Heart left ventricle (tissue), 16 donors: ENCODE results near the gene RNASE4. TPM values are rescaled to one million over a fixed set of nuclear protein-coding genes. Genes with fewer than 3 reads are reported as not detected.

Experiments used
- ATAC-seq, 4 donors: fragments of 200-7000 bp; cut with Tn5 transposase; one replicate each; pipeline ENCODE4 v1.9.1; 2020 to 2022; ENCODE audit warnings: moderate library complexity in 4 of 4, mild to moderate bottlenecking in 3 of 4, moderate number of reproducible peaks in 1 of 4
- DNase-seq, 5 donors: peaks; one replicate each; pipeline ENCODE4 v3.0.0-alpha.2; 2020
- H3K27ac ChIP-seq, 12 donors: fragments of 200-600 bp; sonication (generic) in 4 of 12; one replicate each; pipeline versions ENCODE4 v1.5.0 to v1.8.0; 2016 to 2022; ENCODE audit warnings: mild to moderate bottlenecking in 2 of 12
- H3K27me3 ChIP-seq, 9 donors: fragments of 200-600 bp; sonication (generic) in 2 of 9; one replicate each; pipeline versions ENCODE4 v1.5.1 to v1.8.0; 2016 to 2022; ENCODE audit warnings: mild to moderate bottlenecking in 3 of 9
- H3K36me3 ChIP-seq, 9 donors: fragments of 200-600 bp; sonication (generic) in 2 of 9; one replicate each; pipeline versions ENCODE4 v1.5.0 to v1.8.0; 2018 to 2022; ENCODE audit warnings: mild to moderate bottlenecking in 2 of 9
- H3K4me1 ChIP-seq, 12 donors: fragments of 200-600 bp; sonication (generic) in 4 of 12; one replicate each; pipeline versions ENCODE4 v1.5.0 to v1.8.0; 2016 to 2022; ENCODE audit warnings: mild to moderate bottlenecking in 3 of 12
- H3K4me3 ChIP-seq, 12 donors: fragments of 200-600 bp; sonication (generic) in 4 of 12; one replicate each; pipeline versions ENCODE4 v1.5.0 to v1.8.0; 2017 to 2022; ENCODE audit warnings: mild to moderate bottlenecking in 9 of 12, moderate library complexity in 4 of 12
- H3K9me3 ChIP-seq, 12 donors: fragments of 200-600 bp; sonication (generic) in 4 of 12; one replicate each; pipeline versions ENCODE4 v1.5.0 to v1.8.0; 2016 to 2022; ENCODE audit warnings: mild to moderate bottlenecking in 1 of 12
- CTCF ChIP-seq, 12 donors: fragments of 200-600 bp; sonication (generic) in 4 of 12; IDR thresholded peaks; one replicate each; pipeline versions ENCODE4 v1.5.0 to v1.8.0; 2018 to 2022; ENCODE audit warnings: antibody characterized with exemption in 12 of 12, mild to moderate bottlenecking in 5 of 12
- POLR2A ChIP-seq, 2 donors: fragments of 450-650 bp; IDR thresholded peaks; one replicate each; pipeline ENCODE4 v1.6.1; 2017; ENCODE audit warnings: antibody characterized with exemption in 2 of 2, mild to moderate bottlenecking in 2 of 2, moderate library complexity in 2 of 2
- WGBS, 4 donors: extraction: QIAGEN DNeasy Blood & Tissue Kit in 2 of 4; methylation state at CpG; one replicate each; pipeline versions ENCODE4 v1.1.5 to v1.1.7; 2013 to 2018; 5-methylcytosine and 5-hydroxymethylcytosine counted together
- intact Hi-C, 10 donors: fragments of 100-400 bp; cut with DNase I; formaldehyde crosslinking; loops; one replicate each; pipeline versions ENCODE4 v1.11.1 to v1.14.2; 2022
- polyA plus RNA-seq, 2 donors: library from polyadenylated mRNA; stranded (reverse); fragments of 200-250 nt; gene quantifications; one replicate each; pipeline ENCODE4 v1.2.3, GENCODE V29; 2013
- total RNA-seq, 9 donors: library from RNA; depleted of rRNA in 2 of 9; stranded (reverse); fragments of >200 nt in 2 of 9; fragmentation: NEBNext Ultra II Directional in 3 of 9; extraction: Animal tissue kit (Norgen Biotek cat#: 25700) in 3 of 9; gene quantifications; one replicate each; pipeline versions ENCODE4 v1.1.0 to v1.2.4, GENCODE V29; 2016 to 2023
- donor health status: ischemic (EF 13 %, LVEDD 7.1; RV severe dilation, severe dysfunction).
- donor health status: healthy with polysubstance abuse.
- donor health status: DM: no; HTN: yes; CAD: no.
- donor health status: DM: no; HTN: no; CAD: no.
- donor health status: ischemic (EF 25% LVEDD 6.9; RV normal size, moderate dysfunction).
- donor health status: ischemic (EF 25% LVEDD 5.7; RV mildly dilated, moderate dysfunction).
- donor health status: healthy.
- donor health status: DM: yes; HTN: yes; CAD: no.
- donor health status: ischemic (EF 35%, LVEDD 5.7; RV mildly dilated, moderate dysfunction).
- donor health status: nonischemic (EF 11% LVEDD 7.7; RV severe dilation, severe dysfunction).
- donor health status: DM: yes; HTN: yes; CAD: no.
- donor health status: PGD.
- donor health status: ischemic (EF 29% LVEDD 5.4; RV normal size, mild dysfunction).
- donor health status: nonischemic (EF 23%, LVEDD 6.1; RV moderate dilation, normal function).

The RNASE4 gene
- total and polyA plus RNA-seq, 11 donors = 4.7 to 22.2 (median 8.2) TPM

GRCh38 chr14:20656274-20656673 lies 28.1 kb upstream of the RNASE4 start:
- Histone ChIP-seq H3K9me3 (no peaks in the 10 kb centered on the region), H3K36me3 (no peaks in the 10 kb centered on the region), H3K4me1 (peaks cover 0 to 4% (median 0%) of the 10 kb centered on the region in 12 donors), H3K27ac (no peak overlapping the region), H3K27me3 (peaks cover 36 to 95% (median 80%) of the 10 kb centered on the region in 9 donors), H3K4me3 (no peak overlapping the region)
- WGBS, 4 donors = 64 to 79% (median 73%) methylated on average over 4 of the region's 4 CpGs
- TF ChIP-seq POLR2A (IDR thresholded peaks at IDR 0.05) (no peak), CTCF (IDR thresholded peaks at IDR 0.05) (no peak)
- no peak for DNase-seq
- ATAC-seq = no peak
- intact Hi-C loops = no loop called here

DNA sequence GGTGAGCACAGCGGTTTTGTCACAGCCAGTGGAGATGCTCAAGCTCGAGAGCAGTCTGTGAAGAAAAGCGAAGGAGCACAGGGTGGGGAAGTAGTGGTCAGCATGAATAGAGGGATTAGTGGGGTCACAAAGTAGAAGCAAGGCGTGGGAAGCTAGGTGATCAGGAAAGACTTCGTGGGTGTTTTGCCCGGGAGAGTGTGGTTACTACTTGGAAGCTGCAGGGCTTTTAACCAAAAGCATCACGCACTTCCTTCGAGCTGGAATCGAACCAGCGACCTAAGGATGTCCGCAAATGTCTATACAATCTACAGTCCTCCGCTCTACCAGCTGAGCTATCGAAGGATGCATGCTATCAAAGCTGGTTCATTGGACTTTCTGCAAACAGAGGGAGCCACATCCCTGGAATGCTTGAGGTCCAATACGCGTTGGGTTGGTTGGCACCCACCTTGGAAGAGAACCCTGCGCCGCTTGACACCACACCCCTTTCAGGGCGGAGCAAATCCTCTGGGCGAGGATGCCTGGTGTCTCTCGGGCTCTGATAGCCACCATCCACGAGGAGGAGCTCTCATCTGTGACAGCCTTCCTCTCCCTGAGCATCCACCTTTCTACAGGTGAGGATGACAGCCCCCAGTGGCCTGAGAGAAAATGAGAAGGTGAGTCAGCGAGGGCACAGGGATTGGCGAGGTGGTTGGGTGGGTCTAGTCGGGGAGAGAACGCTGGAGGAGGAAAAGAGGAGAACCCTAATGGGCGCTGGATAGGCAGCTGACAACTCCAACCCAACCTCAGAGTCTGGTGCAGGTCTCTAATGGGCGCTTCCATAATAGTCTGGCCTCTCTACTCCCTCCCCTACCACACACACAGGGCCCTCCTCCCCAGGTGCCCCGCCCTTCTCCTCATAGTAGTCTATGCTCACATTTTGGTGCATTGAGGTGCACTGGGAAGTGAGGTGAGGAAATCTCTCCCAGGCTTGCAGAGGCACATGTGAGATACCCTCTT lies 26.8 kb upstream of the RNASE4 start:
- 18 to 42% (median 20%) methylated on average over 21 to 28 of the region's 28 CpGs for WGBS, 4 donors
- Histone ChIP-seq H3K4me1 (peaks cover 0 to 4% (median 0%) of the 10 kb centered on the region in 12 donors), H3K9me3 (no peaks in the 10 kb centered on the region), H3K27ac (no peak overlapping the region), H3K4me3 (no peak overlapping the region), H3K27me3 (peaks cover 28 to 94% (median 68%) of the 10 kb centered on the region in 9 donors), H3K36me3 (no peaks in the 10 kb centered on the region)
- DNase-seq = no peak
- intact Hi-C loops = loop anchor here in 1 of 10 donors (2.0 kb wide), 1 partner anchor 33 kb away; no protein-coding TSS in a partner anchor
- ATAC-seq = no peak
- TF ChIP-seq POLR2A (IDR thresholded peaks at IDR 0.05) (no peak), CTCF (IDR thresholded peaks at IDR 0.05) (no peak)

DNA sequence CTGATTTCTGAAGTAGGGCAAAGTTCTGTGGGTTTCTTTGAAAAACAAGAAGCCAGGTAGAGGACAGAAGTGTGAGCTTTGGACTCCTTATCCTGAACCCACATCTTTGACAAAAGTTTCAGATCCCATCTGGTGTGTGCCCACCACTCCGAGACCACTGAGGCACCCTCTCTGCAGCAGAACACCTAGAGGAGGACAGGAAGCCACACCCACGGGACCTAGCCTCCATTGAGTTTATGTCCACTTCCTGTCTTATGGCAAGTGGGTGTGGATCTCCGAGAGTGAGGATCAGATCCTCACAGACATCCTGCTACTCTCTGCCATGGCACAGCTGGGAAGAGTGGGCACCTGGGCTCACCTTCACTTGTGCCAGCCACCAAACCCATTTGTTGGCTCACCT lies 26.1 kb upstream of the RNASE4 start:
- 62 to 67% (median 64%) methylated on average over 3 of the region's 3 CpGs for WGBS, 4 donors
- no peaks in the 10 kb centered on the region for H3K9me3 ChIP-seq
- no peak overlapping the region for H3K4me3 ChIP-seq
- peaks cover 0 to 6% (median under 1%) of the 10 kb centered on the region in 12 donors for H3K4me1 ChIP-seq
- no peak for TF ChIP-seq POLR2A (IDR thresholded peaks at IDR 0.05)
- TF ChIP-seq CTCF (IDR thresholded peaks at IDR 0.05) = no peak
- no peaks in the 10 kb centered on the region for H3K36me3 ChIP-seq
- intact Hi-C loops = loop anchor here in 1 of 10 donors (2.0 kb wide), 1 partner anchor 33 kb away; no protein-coding TSS in a partner anchor
- DNase-seq (no peak), ATAC-seq (no peak)
- H3K27me3 ChIP-seq = peaks cover 26 to 90% (median 64%) of the 10 kb centered on the region in 9 donors
- no peak overlapping the region for H3K27ac ChIP-seq

DNA sequence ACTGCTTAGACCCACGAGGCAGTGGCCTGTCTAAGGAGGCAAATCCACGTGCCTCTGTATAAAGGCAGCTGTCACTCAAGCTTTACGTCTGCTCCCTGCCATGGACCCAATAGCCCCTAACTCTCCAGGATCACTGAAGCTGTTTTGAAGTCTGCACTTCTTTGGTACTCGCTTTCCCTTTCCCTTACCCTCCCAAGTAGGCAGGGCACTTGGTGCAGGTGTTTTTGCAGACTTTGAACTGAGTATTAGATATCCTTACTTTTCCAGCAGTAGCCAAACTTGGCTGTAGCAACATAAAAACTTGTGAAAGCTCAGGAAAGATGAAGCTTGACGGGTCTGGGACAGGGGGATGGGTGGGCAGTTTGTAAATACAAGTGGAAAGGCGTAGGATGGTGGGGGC lies 25.0 kb upstream of the RNASE4 start:
- intact Hi-C loops = loop anchor here in 1 of 10 donors (2.0 kb wide), 1 partner anchor 31 kb away; no protein-coding TSS in a partner anchor
- Histone ChIP-seq H3K4me3 (no peak overlapping the region), H3K36me3 (no peaks in the 10 kb centered on the region), H3K27ac (no peak overlapping the region), H3K9me3 (no peaks in the 10 kb centered on the region), H3K27me3 (peaks cover 19 to 90% (median 64%) of the 10 kb centered on the region in 9 donors), H3K4me1 (peaks cover 0 to 12% (median 1%) of the 10 kb centered on the region in 12 donors)
- no peak for TF ChIP-seq POLR2A (IDR thresholded peaks at IDR 0.05)
- no peak for TF ChIP-seq CTCF (IDR thresholded peaks at IDR 0.05)
- no peak for DNase-seq
- 64 to 80% (median 72%) methylated on average over 6 of the region's 6 CpGs for WGBS, 4 donors
- ATAC-seq = no peak
